ENCODE results near the gene ANKRD13D.
A peak's percentile ranks its signal among the peaks of the same experiment; 100 is the strongest.
"Not testable (repeated sequence)": the region's sequence is repeated elsewhere in the genome, so short reads cannot be mapped to it uniquely, and the experiment has no call there.

The ANKRD13D gene

DNA sequence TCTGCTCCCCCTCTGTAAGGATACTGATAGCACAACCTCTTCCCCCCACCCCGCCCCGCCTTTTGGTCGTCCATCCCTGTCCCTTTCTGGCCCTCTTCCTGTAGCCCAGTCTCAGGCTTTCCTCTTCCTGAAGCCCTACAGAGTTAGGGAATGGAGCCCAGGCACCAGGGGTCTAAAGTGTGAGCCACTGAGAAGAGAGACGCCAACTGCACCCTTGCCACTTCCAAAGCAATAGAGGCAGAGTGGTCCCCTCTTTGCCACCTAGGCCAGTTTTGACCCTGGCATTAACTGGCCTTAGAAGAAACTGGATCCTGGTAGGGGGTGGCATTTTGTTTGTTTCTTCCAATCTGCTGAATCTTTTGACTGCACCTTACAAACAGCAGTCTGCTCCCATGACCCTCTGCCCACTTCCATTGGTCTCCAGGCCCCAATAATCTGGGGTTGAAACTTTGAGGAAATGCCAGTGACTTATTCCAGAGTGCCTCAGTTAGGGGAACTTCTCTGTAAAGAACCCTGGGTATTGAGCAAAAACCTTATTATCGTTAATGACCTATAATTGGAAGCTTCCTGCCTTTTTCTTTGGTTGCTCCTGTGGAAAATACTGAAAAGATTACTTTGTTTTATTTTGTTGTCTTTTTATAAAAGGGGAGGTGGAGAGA, 32.5 kb upstream of the ANKRD13D start:
- no peak for TF ChIP-seq Cebpa-rat (IDR thresholded peaks at IDR 0.05)
- Histone ChIP-seq H3K27ac (peak overlapping the region in 1 of 11 experiments; percentile 13; a peak in 1 of 22 replicates), H3K9me3 (replicated peaks in 1 of 11) (no peaks in the 10 kb centered on the region), H3K4me2 (peak overlapping the region in 6 of 11 experiments; percentile 4 to 85 (median 29); a peak in 11 of 22 replicates), H3K4me3 (no peak overlapping the region), H3K27me3 (peaks cover 0 to 21% (median 17%) of the 10 kb centered on the region in 11 experiments; a peak in 19 of 22 replicates), H3K9ac (peak overlapping the region in 3 of 11 experiments; percentile 2 to 9 (median 7); a peak in 2 of 22 replicates), H3K4me1 (peaks cover 18 to 82% (median 37%) of the 10 kb centered on the region in 10 experiments), H3K36me3 (peaks cover 39 to 73% (median 70%) of the 10 kb centered on the region in 11 experiments), H4K20me1 (peaks cover 6 to 73% (median 68%) of the 10 kb centered on the region in 11 experiments; a peak in 20 of 22 replicates)

- no peak overlapping the region for H3K4me3 ChIP-seq
- peaks cover 0 to 28% (median 24%) of the 10 kb centered on the region in 11 experiments; a peak in 19 of 22 replicates for H3K27me3 ChIP-seq
- no peak for TF ChIP-seq Cebpa-rat (IDR thresholded peaks at IDR 0.05)
- peaks cover 0 to 35% (median 30%) of the 10 kb centered on the region in 11 experiments; a peak in 18 of 22 replicates for H4K20me1 ChIP-seq
- H3K9ac ChIP-seq, result no peak overlapping the region
- H3K27ac ChIP-seq, result no peak overlapping the region
- peaks cover 12 to 37% (median 32%) of the 10 kb centered on the region in 11 experiments for H3K36me3 ChIP-seq
- no peaks in the 10 kb centered on the region for H3K9me3 ChIP-seq (replicated peaks in 1 of 11)
- H3K4me1 ChIP-seq, result peaks cover 49 to 83% (median 63%) of the 10 kb centered on the region in 10 experiments
- peak overlapping the region in 1 of 11 experiments; percentile 85; a peak in 1 of 22 replicates for H3K4me2 ChIP-seq
Observed at GRCh38 chr11:67260406-67260805, 28.7 kb upstream of the ANKRD13D start.

- not testable (repeated sequence) for H3K9me3 ChIP-seq (replicated peaks in 1 of 11)
- H3K36me3 ChIP-seq, result peaks cover 6 to 31% (median 26%) of the 10 kb centered on the region in 11 experiments; a peak in 21 of 22 replicates
- H3K27ac ChIP-seq, result 0 out of 22 replicates have a peak overlapping the region, but pooled peaks of 1 of the 11 experiments have one; percentile 35
- peaks cover 0 to 28% (median 24%) of the 10 kb centered on the region in 11 experiments; a peak in 19 of 22 replicates for H3K27me3 ChIP-seq
- H4K20me1 ChIP-seq, result peaks cover 0 to 29% (median 24%) of the 10 kb centered on the region in 11 experiments; a peak in 16 of 22 replicates
- peak overlapping the region in 10 of 11 experiments; percentile 34 to 66 (median 58); a peak in 14 of 22 replicates for H3K9ac ChIP-seq
- peaks cover 56 to 84% (median 65%) of the 10 kb centered on the region in 10 experiments for H3K4me1 ChIP-seq
- peak overlapping the region in 3 of 10 experiments; percentile 27 to 51 (median 35); a peak in 4 of 20 replicates for H3K4me3 ChIP-seq
- peak overlapping the region; percentile 48 to 97 (median 74); a peak in 20 of 22 replicates for H3K4me2 ChIP-seq
Observed at GRCh38 chr11:67260885-67261639, 28.0 kb upstream of the ANKRD13D start.

DNA sequence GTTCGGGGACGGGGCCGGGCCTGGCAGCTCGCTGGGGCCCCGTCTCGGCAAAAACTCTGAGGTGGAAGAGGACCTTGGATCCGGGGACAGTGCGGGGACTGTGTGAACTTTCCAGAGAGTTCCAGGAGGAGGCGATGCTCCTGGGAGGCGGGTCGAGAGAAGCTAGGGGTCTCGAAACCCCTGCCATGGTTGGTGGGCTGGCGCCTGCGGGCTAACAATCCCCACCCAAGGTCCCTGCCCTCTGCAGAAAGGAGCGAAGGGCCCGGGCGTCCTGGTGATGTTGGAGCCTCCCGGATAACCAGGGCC, 27.5 kb upstream of the ANKRD13D start:
- Histone ChIP-seq H3K27me3 (peaks cover 0 to 28% (median 24%) of the 10 kb centered on the region in 11 experiments; a peak in 19 of 22 replicates), H3K4me1 (peaks cover 55 to 79% (median 63%) of the 10 kb centered on the region in 10 experiments), H3K4me3 (peak overlapping the region in 1 of 10 experiments; percentile 51; a peak in 1 of 20 replicates), H3K36me3 (peaks cover 6 to 25% (median 21%) of the 10 kb centered on the region in 11 experiments; a peak in 21 of 22 replicates), H3K9me3 (replicated peaks in 1 of 11) (no peaks in the 10 kb centered on the region), H3K27ac (peak overlapping the region in 1 of 11 experiments; percentile 11; a peak in 1 of 22 replicates), H3K9ac (peak overlapping the region in 4 of 11 experiments; percentile 15 to 47 (median 37); a peak in 5 of 22 replicates), H3K4me2 (peak overlapping the region; percentile 64 to 97 (median 86)), H4K20me1 (peaks cover 0 to 25% (median 19%) of the 10 kb centered on the region in 11 experiments; a peak in 15 of 22 replicates)
- TF ChIP-seq Cebpa-rat (IDR thresholded peaks at IDR 0.05), result no peak

DNA sequence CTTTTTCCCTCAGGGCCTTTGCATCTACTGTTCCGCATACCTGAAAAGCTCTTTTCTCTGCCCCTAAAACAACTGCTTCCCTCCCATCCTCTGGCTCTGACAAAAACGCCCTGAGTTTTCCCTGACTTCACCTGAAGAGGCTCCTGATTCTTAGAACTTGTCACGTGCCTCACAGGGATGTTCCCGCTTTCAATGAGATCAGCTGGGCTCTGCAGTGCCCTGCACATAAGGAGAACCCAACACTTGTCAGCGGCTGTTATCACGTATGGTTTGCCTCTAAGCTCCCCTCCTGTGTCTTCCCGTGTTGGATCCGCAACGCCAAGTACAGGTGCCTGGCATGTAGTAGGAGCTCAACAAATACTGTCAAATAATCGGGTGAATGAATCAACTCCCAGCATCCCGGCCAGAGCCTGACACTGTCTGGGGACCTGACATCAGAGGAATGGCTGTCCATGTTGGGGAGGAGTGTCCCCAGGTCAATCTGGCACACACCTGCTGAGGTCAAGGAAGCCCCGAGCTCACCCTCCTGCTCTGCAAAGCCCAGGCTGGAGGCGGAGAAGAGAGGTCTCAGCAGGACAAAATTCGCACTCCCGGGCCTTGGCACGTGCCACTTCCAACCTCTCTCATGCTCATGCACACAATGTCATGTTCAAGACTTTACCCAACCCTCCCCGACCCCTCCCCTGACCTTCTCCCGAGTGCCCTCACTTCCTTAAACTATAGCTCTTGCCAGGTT, 27.0 kb upstream of the ANKRD13D start:
- H3K4me3 ChIP-seq, result 0 out of 20 replicates have a peak overlapping the region, but pooled peaks of 1 of the 10 experiments have one; percentile 51
- peak overlapping the region in 5 of 11 experiments; percentile 68 to 78 (median 76); a peak in 9 of 22 replicates for H3K27ac ChIP-seq
- H3K9me3 ChIP-seq (replicated peaks in 1 of 11), result no peaks in the 10 kb centered on the region
- peaks cover 6 to 24% (median 18%) of the 10 kb centered on the region in 11 experiments; a peak in 21 of 22 replicates for H3K36me3 ChIP-seq
- peak overlapping the region in 6 of 11 experiments; percentile 15 to 64 (median 56); a peak in 8 of 22 replicates for H3K9ac ChIP-seq
- H3K4me2 ChIP-seq, result peak overlapping the region; percentile 64 to 97 (median 86)
- TF ChIP-seq Cebpa-rat (IDR thresholded peaks at IDR 0.05), result no peak
- H3K27me3 ChIP-seq, result peaks cover 0 to 28% (median 24%) of the 10 kb centered on the region in 11 experiments; a peak in 19 of 22 replicates
- H3K4me1 ChIP-seq, result peaks cover 50 to 74% (median 58%) of the 10 kb centered on the region in 10 experiments
- H4K20me1 ChIP-seq, result peaks cover 0 to 20% (median 14%) of the 10 kb centered on the region in 11 experiments; a peak in 14 of 22 replicates

- H3K4me2 ChIP-seq, result peak overlapping the region; percentile 64 to 97 (median 86)
- no peak for TF ChIP-seq Cebpa-rat (IDR thresholded peaks at IDR 0.05)
- H3K27me3 ChIP-seq, result peaks cover 0 to 28% (median 24%) of the 10 kb centered on the region in 11 experiments; a peak in 19 of 22 replicates
- H3K9ac ChIP-seq, result peak overlapping the region; percentile 31 to 66 (median 57)
- H3K9me3 ChIP-seq (replicated peaks in 1 of 11), result no peaks in the 10 kb centered on the region
- H3K27ac ChIP-seq, result peak overlapping the region; percentile 53 to 78 (median 69)
- peaks cover 44 to 65% (median 54%) of the 10 kb centered on the region in 10 experiments for H3K4me1 ChIP-seq
- H3K4me3 ChIP-seq, result peak overlapping the region in 7 of 10 experiments; percentile 5 to 49 (median 27); a peak in 10 of 20 replicates
- peaks cover 14 to 24% (median 22%) of the 10 kb centered on the region in 11 experiments for H3K36me3 ChIP-seq
- H4K20me1 ChIP-seq, result peaks cover 0 to 13% (median 8%) of the 10 kb centered on the region in 11 experiments; a peak in 9 of 22 replicates
Observed at GRCh38 chr11:67262731-67263675, 26.1 kb upstream of the ANKRD13D start.

DNA sequence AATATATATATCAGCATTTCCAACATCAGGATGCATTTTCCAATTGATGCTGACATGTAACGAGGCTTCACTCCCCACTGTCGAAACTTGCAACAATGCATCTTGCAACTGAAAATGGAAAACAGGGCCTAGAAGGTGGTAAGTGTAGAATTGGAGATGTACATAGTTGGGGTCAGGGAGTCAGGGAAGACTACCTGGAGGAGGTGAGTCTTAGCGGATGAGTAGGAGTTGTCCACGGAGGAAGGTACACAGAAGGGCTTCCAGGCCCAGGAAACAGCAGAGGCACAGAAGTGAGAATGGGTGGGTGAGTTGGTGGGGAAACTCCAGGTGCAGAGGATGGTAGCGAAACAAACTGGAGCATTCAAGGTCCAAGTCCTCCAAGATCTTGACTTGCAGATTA, 24.8 kb upstream of the ANKRD13D start:
- Histone ChIP-seq H3K4me2 (peak overlapping the region; percentile 13 to 97 (median 86); a peak in 19 of 22 replicates), H4K20me1 (peaks cover 0 to 13% (median 7%) of the 10 kb centered on the region in 11 experiments; a peak in 9 of 22 replicates), H3K27ac (peak overlapping the region in 6 of 11 experiments; percentile 19 to 76 (median 65); a peak in 6 of 22 replicates), H3K27me3 (peaks cover 0 to 28% (median 24%) of the 10 kb centered on the region in 11 experiments; a peak in 19 of 22 replicates), H3K36me3 (peaks cover 18 to 26% (median 25%) of the 10 kb centered on the region in 11 experiments), H3K4me1 (peaks cover 53 to 66% (median 60%) of the 10 kb centered on the region in 10 experiments), H3K4me3 (no peak overlapping the region), H3K9ac (peak overlapping the region in 6 of 11 experiments; percentile 3 to 100 (median 18); a peak in 6 of 22 replicates), H3K9me3 (replicated peaks in 1 of 11) (no peaks in the 10 kb centered on the region)
- no peak for TF ChIP-seq Cebpa-rat (IDR thresholded peaks at IDR 0.05)
